Liver (tissue), 9 donors: Measurements from ENCODE around the gene PRKCH. TPM values are rescaled to one million over a fixed set of nuclear protein-coding genes. Genes with fewer than 3 reads are reported as not detected.

Source experiments
- DNase-seq: peaks from one replicate; pipeline ENCODE4 v3.0.0-alpha.2; 2017; ENCODE audit warnings: low spot score
- H3K27ac ChIP-seq, 2 donors: one replicate each; pipeline ENCODE4 v1.7.0; 2013; ENCODE audit warnings: inconsistent platforms in 2 of 2, low read length in 2 of 2, control low read depth in 1 of 2, low read depth in 1 of 2, mild to moderate bottlenecking in 1 of 2
- H3K27me3 ChIP-seq, 4 donors: one replicate each; pipeline versions ENCODE4 v1.6.1 to v1.7.0; 2013; ENCODE audit warnings: low read length in 3 of 4, inconsistent platforms in 1 of 4, mild to moderate bottlenecking in 1 of 4, moderate library complexity in 1 of 4; ENCODE audit not compliant: control insufficient read depth in 4 of 4, insufficient read depth in 4 of 4
- H3K36me3 ChIP-seq, 4 donors: one replicate each; pipeline versions ENCODE4 v1.6.1 to v1.7.0; 2013; ENCODE audit warnings: low read length in 3 of 4, mild to moderate bottlenecking in 3 of 4, low read depth in 1 of 4, moderate library complexity in 1 of 4; ENCODE audit not compliant: control insufficient read depth in 4 of 4, insufficient read depth in 3 of 4
- H3K4me1 ChIP-seq, 4 donors: one replicate each; pipeline versions ENCODE4 v1.6.1 to v1.7.0; 2013; ENCODE audit warnings: low read length in 3 of 4, mild to moderate bottlenecking in 3 of 4, moderate library complexity in 1 of 4; ENCODE audit not compliant: control insufficient read depth in 4 of 4, insufficient read depth in 4 of 4
- H3K4me3 ChIP-seq, 3 donors: one replicate each; pipeline versions ENCODE4 v1.6.1 to v1.7.0; 2013; ENCODE audit warnings: low read length in 3 of 3, control low read depth in 1 of 3, low read depth in 1 of 3, mild to moderate bottlenecking in 1 of 3
- H3K9ac ChIP-seq, 2 donors: one replicate each; pipeline ENCODE4 v1.7.0; 2013; ENCODE audit warnings: low read length in 2 of 2, mild to moderate bottlenecking in 2 of 2, moderate library complexity in 2 of 2, control low read depth in 1 of 2, low read depth in 1 of 2
- H3K9me3 ChIP-seq, 4 donors: one replicate each; pipeline versions ENCODE4 v1.6.1 to v1.7.0; 2013; ENCODE audit warnings: low read length in 3 of 4; ENCODE audit not compliant: control insufficient read depth in 4 of 4
- FOXA2 ChIP-seq: IDR thresholded peaks from 2 replicates; pipeline ENCODE4 v1.6.1; 2016; ENCODE audit warnings: antibody characterized with exemption
- GABPA ChIP-seq, 2 donors: IDR thresholded peaks in 1 of 2; conservative IDR thresholded peaks in 1 of 2; 2 replicates each; pipeline ENCODE4 v1.6.1; 2016; ENCODE audit warnings: antibody characterized with exemption in 2 of 2, mild to moderate bottlenecking in 1 of 2, moderate library complexity in 1 of 2
- HNF4G ChIP-seq: IDR thresholded peaks from 2 replicates; pipeline ENCODE4 v1.6.1; 2016; ENCODE audit warnings: antibody characterized with exemption
- JUND ChIP-seq, 2 donors: IDR thresholded peaks; 2 replicates each; pipeline ENCODE4 v1.6.1; 2016; ENCODE audit warnings: antibody characterized with exemption in 2 of 2
- NR2F2 ChIP-seq: IDR thresholded peaks from 2 replicates; pipeline ENCODE4 v1.6.1; 2016; ENCODE audit warnings: antibody characterized with exemption
- RAD21 ChIP-seq, 2 donors: IDR thresholded peaks; 2 replicates each; pipeline ENCODE4 v1.6.1; 2016; ENCODE audit warnings: antibody characterized with exemption in 2 of 2, mild to moderate bottlenecking in 2 of 2
- REST ChIP-seq: IDR thresholded peaks from 2 replicates; pipeline ENCODE4 v1.6.1; 2016; ENCODE audit warnings: antibody characterized with exemption, mild to moderate bottlenecking
- SP1 ChIP-seq: IDR thresholded peaks from 2 replicates; pipeline ENCODE4 v1.6.1; 2018; ENCODE audit warnings: antibody characterized with exemption, mild to moderate bottlenecking
- WGBS: extraction: QIAGEN DNeasy Blood & Tissue Kit; methylation state at CpG from one replicate; pipeline ENCODE4 v1.1.7; 2013; 5-methylcytosine and 5-hydroxymethylcytosine counted together
- polyA plus RNA-seq, 2 donors: library from polyadenylated mRNA; stranded (reverse) in 1 of 2; unstranded in 1 of 2; fragments of 200-250 nt in 1 of 2; fragments of >200 nt in 1 of 2; fragmentation: Nextera tagmentation in 1 of 2; extraction: Ambion mirVana in 1 of 2; gene quantifications; one replicate each; pipeline versions ENCODE4 v1.2.1 to v1.2.3, GENCODE V29; 2013 to 2015
- total RNA-seq, 2 donors: library from RNA; depleted of rRNA; stranded (reverse); fragments of >200 nt; gene quantifications; one replicate each; pipeline ENCODE4 v1.2.3, GENCODE V29; 2014
- TF ChIP-seq, protein P1 (sequence below): fragments of 150-350 bp; IDR thresholded peaks from 2 replicates; pipeline ENCODE4 v1.5.1; 2017; ENCODE audit warnings: improper control_type of control experiment, low read depth, low read length; ENCODE audit not compliant: missing input control
- TF ChIP-seq, protein P2 (sequence below): IDR thresholded peaks from 2 replicates; pipeline ENCODE4 v1.6.1; 2016; ENCODE audit warnings: antibody characterized with exemption
- TF ChIP-seq, protein P3 (sequence below): IDR thresholded peaks from 2 replicates; pipeline ENCODE4 v1.6.1; 2016; ENCODE audit warnings: antibody characterized with exemption
- donor health status: healthy.
- donor health status: healthy.
- donor health status: healthy.
- donor health status: healthy.
- donor health status: healthy.

The PRKCH gene
- total and polyA plus RNA-seq, 4 donors: 3.9 to 13.7 (median 7.0) TPM

- WGBS: 94% methylated on average over 8 of the region's 8 CpGs
- TF ChIP-seq, protein P1, sequence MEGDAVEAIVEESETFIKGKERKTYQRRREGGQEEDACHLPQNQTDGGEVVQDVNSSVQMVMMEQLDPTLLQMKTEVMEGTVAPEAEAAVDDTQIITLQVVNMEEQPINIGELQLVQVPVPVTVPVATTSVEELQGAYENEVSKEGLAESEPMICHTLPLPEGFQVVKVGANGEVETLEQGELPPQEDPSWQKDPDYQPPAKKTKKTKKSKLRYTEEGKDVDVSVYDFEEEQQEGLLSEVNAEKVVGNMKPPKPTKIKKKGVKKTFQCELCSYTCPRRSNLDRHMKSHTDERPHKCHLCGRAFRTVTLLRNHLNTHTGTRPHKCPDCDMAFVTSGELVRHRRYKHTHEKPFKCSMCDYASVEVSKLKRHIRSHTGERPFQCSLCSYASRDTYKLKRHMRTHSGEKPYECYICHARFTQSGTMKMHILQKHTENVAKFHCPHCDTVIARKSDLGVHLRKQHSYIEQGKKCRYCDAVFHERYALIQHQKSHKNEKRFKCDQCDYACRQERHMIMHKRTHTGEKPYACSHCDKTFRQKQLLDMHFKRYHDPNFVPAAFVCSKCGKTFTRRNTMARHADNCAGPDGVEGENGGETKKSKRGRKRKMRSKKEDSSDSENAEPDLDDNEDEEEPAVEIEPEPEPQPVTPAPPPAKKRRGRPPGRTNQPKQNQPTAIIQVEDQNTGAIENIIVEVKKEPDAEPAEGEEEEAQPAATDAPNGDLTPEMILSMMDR: no peak
- Histone ChIP-seq H3K9ac (no peak overlapping the region), H3K27me3 (no peaks in the 10 kb centered on the region), H3K36me3 (no peaks in the 10 kb centered on the region), H3K9me3 (no peaks in the 10 kb centered on the region), H3K4me3 (no peak overlapping the region), H3K27ac (no peak overlapping the region), H3K4me1 (peaks cover 0 to 14% (median 12%) of the 10 kb centered on the region in 4 donors)
- DNase-seq: no peak
Observed at GRCh38 chr14:61515436-61516117, 194.2 kb downstream of the PRKCH start.

- Histone ChIP-seq H3K9ac (no peak overlapping the region), H3K36me3 (no peaks in the 10 kb centered on the region), H3K4me1 (peaks cover 0 to 14% (median 12%) of the 10 kb centered on the region in 4 donors), H3K4me3 (no peak overlapping the region), H3K9me3 (no peaks in the 10 kb centered on the region), H3K27ac (no peak overlapping the region), H3K27me3 (no peaks in the 10 kb centered on the region)
- DNase-seq: no peak
- WGBS: 49% methylated on average over 2 of the region's 2 CpGs
- TF ChIP-seq RAD21 (IDR thresholded peaks at IDR 0.05): no peak
- TF ChIP-seq HNF4G: no peak
- no peak for TF ChIP-seq REST
- TF ChIP-seq GABPA (IDR thresholded peaks at IDR 0.05 in 1 of 2, conservative IDR thresholded peaks at IDR 0.05 in 1 of 2): no peak
- TF ChIP-seq, protein P2, sequence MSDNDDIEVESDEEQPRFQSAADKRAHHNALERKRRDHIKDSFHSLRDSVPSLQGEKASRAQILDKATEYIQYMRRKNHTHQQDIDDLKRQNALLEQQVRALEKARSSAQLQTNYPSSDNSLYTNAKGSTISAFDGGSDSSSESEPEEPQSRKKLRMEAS: no peak
- no peak for TF ChIP-seq FOXA2
Observed at GRCh38 chr14:61516118-61516743, 194.9 kb downstream of the PRKCH start.

DNA sequence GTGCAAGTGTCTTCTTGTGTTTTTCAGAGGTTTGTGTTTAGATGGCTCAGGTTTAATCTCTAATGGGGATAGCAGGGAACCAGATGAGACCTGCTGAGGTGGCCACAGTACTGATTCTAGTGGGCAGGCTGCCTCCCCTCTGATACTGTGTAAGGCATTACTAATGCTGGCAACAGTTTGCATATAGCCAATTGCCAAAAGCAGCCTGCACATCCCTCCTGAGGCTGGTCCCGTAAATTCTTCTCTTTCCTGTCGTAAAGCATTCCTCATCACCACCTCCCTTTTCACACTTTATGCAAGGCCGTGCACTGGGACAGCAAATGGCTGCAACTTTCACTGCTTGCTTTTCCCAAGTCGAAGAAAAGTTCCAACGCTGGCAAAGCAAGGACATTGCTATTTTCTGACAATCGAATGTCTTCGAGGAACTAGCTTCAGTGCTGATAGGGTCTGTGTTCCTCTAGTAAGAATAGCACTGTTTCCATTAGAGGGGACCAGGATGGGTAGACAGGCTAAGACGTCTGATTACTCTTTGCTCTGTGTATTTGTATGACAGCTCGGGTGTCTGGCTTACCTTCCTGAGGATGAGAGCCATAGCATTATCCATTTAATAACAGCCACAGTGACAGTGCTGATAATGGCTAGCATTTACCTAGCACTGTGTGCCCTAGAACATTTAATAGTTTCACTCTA, 195.7 kb downstream of the PRKCH start:
- Histone ChIP-seq H3K9me3 (no peaks in the 10 kb centered on the region), H3K4me1 (peaks cover 0 to 14% (median 12%) of the 10 kb centered on the region in 4 donors), H3K27me3 (no peaks in the 10 kb centered on the region), H3K4me3 (no peak overlapping the region), H3K27ac (peak overlapping the region; percentile 37 to 60), H3K36me3 (no peaks in the 10 kb centered on the region), H3K9ac (no peak overlapping the region)
- TF ChIP-seq, protein P1: no peak
- TF ChIP-seq NR2F2: no peak
- TF ChIP-seq, protein P3, sequence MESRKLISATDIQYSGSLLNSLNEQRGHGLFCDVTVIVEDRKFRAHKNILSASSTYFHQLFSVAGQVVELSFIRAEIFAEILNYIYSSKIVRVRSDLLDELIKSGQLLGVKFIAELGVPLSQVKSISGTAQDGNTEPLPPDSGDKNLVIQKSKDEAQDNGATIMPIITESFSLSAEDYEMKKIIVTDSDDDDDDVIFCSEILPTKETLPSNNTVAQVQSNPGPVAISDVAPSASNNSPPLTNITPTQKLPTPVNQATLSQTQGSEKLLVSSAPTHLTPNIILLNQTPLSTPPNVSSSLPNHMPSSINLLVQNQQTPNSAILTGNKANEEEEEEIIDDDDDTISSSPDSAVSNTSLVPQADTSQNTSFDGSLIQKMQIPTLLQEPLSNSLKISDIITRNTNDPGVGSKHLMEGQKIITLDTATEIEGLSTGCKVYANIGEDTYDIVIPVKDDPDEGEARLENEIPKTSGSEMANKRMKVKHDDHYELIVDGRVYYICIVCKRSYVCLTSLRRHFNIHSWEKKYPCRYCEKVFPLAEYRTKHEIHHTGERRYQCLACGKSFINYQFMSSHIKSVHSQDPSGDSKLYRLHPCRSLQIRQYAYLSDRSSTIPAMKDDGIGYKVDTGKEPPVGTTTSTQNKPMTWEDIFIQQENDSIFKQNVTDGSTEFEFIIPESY: no peak
- TF ChIP-seq, protein P2: no peak
- no peak for TF ChIP-seq JUND (IDR thresholded peaks at IDR 0.05)
- TF ChIP-seq RAD21 (IDR thresholded peaks at IDR 0.05): no peak
- TF ChIP-seq SP1: no peak
- 89% methylated on average over 9 of the region's 9 CpGs for WGBS
- no peak for DNase-seq
